ENCODE measurements around the gene SLBP. TPM values are rescaled to one million over a fixed set of nuclear protein-coding genes. Genes with fewer than 3 reads are reported as not detected.

Gene SLBP
- total and polyA plus RNA-seq, 10 donors, result 24.0 to 52.0 (median 34.7) TPM

GRCh38 chr4:1753697-1754311, 41.7 kb upstream of the SLBP start:
- Histone ChIP-seq H3K4me1 (peaks cover 16 to 54% (median 33%) of the 10 kb centered on the region in 6 donors), H3K36me3 (no peaks in the 10 kb centered on the region), H3K27ac (peak overlapping the region in 5 of 8 donors; percentile 4 to 71 (median 50)), H3K27me3 (replicated peaks in 1 of 7) (peaks cover 0 to 20% (median 0%) of the 10 kb centered on the region in 7 donors), H3K9me3 (no peaks in the 10 kb centered on the region), H3K4me3 (no peak overlapping the region)
- TF ChIP-seq POLR2A (IDR thresholded peaks at IDR 0.05) (no peak), CTCF (IDR thresholded peaks at IDR 0.05 in 8 of 11, conservative IDR thresholded peaks at IDR 0.05 in 3 of 11) (no peak), POLR2AphosphoS5 (IDR thresholded peaks at IDR 0.05) (no peak)
- DNase-seq, result no peak
- WGBS, 5 donors, result 75 to 91% (median 83%) methylated on average over 12 to 15 of the region's 15 CpGs
- intact Hi-C loops (cut with DNase I; ENCODE audit: low total_unique reads), result no loop called here

- intact Hi-C loops (cut with DNase I; ENCODE audit: low total_unique reads), result no loop called here
- 56 to 63% (median 60%) methylated on average over 10 of the region's 10 CpGs for whole genome bisulfite sequencing, 5 donors
- no peak for DNase-seq
- TF ChIP-seq POLR2A (IDR thresholded peaks at IDR 0.05), result no peak
- no peak for TF ChIP-seq POLR2AphosphoS5 (IDR thresholded peaks at IDR 0.05)
- no peak for TF ChIP-seq CTCF (IDR thresholded peaks at IDR 0.05 in 8 of 11, conservative IDR thresholded peaks at IDR 0.05 in 3 of 11)
- Histone ChIP-seq H3K27me3 (replicated peaks in 1 of 7) (peaks cover 0 to 25% (median 0%) of the 10 kb centered on the region in 7 donors), H3K4me1 (peaks cover 21 to 59% (median 38%) of the 10 kb centered on the region in 6 donors), H3K36me3 (no peaks in the 10 kb centered on the region), H3K9me3 (no peaks in the 10 kb centered on the region), H3K4me3 (no peak overlapping the region), H3K27ac (peak overlapping the region in 7 of 8 donors; percentile 4 to 71 (median 50))
Measured at GRCh38 chr4:1753294-1753696, 41.2 kb upstream of the SLBP start.

- intact Hi-C loops (cut with DNase I; ENCODE audit: low total_unique reads), result no loop called here
- peaks cover 0 to 32% (median 0%) of the 10 kb centered on the region in 7 donors for H3K27me3 ChIP-seq (replicated peaks in 1 of 7)
- H3K4me1 ChIP-seq, result peaks cover 22 to 61% (median 39%) of the 10 kb centered on the region in 6 donors
- peak overlapping the region in 1 of 8 donors; percentile 22 for H3K4me3 ChIP-seq
- 16 to 44% (median 21%) methylated on average over 16 to 35 of the region's 35 CpGs for WGBS, 5 donors
- peak overlapping the region in 7 of 8 donors; percentile 22 to 71 (median 51) for H3K27ac ChIP-seq
- DNase-seq, result no peak
- TF ChIP-seq POLR2A (IDR thresholded peaks at IDR 0.05) (no peak), POLR2AphosphoS5 (IDR thresholded peaks at IDR 0.05) (peak in 2 of 3 donors; percentile 37 to 68), CTCF (IDR thresholded peaks at IDR 0.05 in 8 of 11, conservative IDR thresholded peaks at IDR 0.05 in 3 of 11) (peak in 1 of 11 experiments; percentile 20)
- no peaks in the 10 kb centered on the region for H3K36me3 ChIP-seq
- H3K9me3 ChIP-seq, result no peaks in the 10 kb centered on the region
Measured at GRCh38 chr4:1752284-1753041, 40.3 kb upstream of the SLBP start.

- Histone ChIP-seq H3K27ac (peak overlapping the region in 5 of 8 donors; percentile 44 to 71 (median 54)), H3K4me1 (peaks cover 22 to 61% (median 39%) of the 10 kb centered on the region in 6 donors), H3K4me3 (no peak overlapping the region), H3K9me3 (no peaks in the 10 kb centered on the region), H3K27me3 (replicated peaks in 1 of 7) (peaks cover 0 to 32% (median 0%) of the 10 kb centered on the region in 7 donors), H3K36me3 (no peaks in the 10 kb centered on the region)
- WGBS, 5 donors, result 40 to 82% (median 70%) methylated on average over 1 to 8 of the region's 8 CpGs
- intact Hi-C loops (cut with DNase I; ENCODE audit: low total_unique reads), result no loop called here
- TF ChIP-seq POLR2A (IDR thresholded peaks at IDR 0.05) (no peak), POLR2AphosphoS5 (IDR thresholded peaks at IDR 0.05) (no peak), CTCF (IDR thresholded peaks at IDR 0.05 in 8 of 11, conservative IDR thresholded peaks at IDR 0.05 in 3 of 11) (no peak)
- no peak for DNase-seq
Measured at GRCh38 chr4:1751919-1752283, 39.8 kb upstream of the SLBP start.

All from spleen (tissue), 11 donors.